Stomach (tissue), 4 donors: Measurements from ENCODE around the gene LRIF1.

Experiments
- CTCF ChIP-seq, 7 experiments: fragments of 450-650 bp in 4 of 7; fragments of 200-600 bp in 3 of 7; sonication (generic) in 3 of 7; IDR thresholded peaks; one replicate each; pipeline ENCODE4 v1.5.1; 2016 to 2019; ENCODE audit warnings: antibody characterized with exemption in 7 of 7, control low read depth in 2 of 7, mild to moderate bottlenecking in 1 of 7
- POLR2A ChIP-seq, 4 donors: fragments of 450-650 bp; IDR thresholded peaks; one replicate each; pipeline ENCODE4 v1.6.1; 2016; ENCODE audit warnings: antibody characterized with exemption in 4 of 4, control low read depth in 2 of 4, mild to moderate bottlenecking in 1 of 4, moderate library complexity in 1 of 4
- POLR2AphosphoS5 ChIP-seq, 3 donors: sonication (generic); formaldehyde crosslinking; IDR thresholded peaks; one replicate each; pipeline ENCODE4 v1.6.1; 2016; ENCODE audit warnings: antibody characterized with exemption in 3 of 3

- TF ChIP-seq POLR2A (IDR thresholded peaks at IDR 0.05), result peak in 2 of 4 donors; percentile 79 to 91
- TF ChIP-seq POLR2AphosphoS5 (IDR thresholded peaks at IDR 0.05), result peak; percentile 90 to 99 (median 98)
- TF ChIP-seq CTCF (IDR thresholded peaks at IDR 0.05), result peak in 5 of 7 experiments; percentile 21 to 65 (median 39)
These were observed at the start of gene LRIF1 for GRCh38 chr1:110963691-110964454.
